K562 (cell line): ENCODE measurements around the gene GPRIN3. TPM values are rescaled to one million over a fixed set of nuclear protein-coding genes. Genes with fewer than 3 reads are reported as not detected.

ENCODE experiments used
- ATAC-seq: fragments of 200-7000 bp; cut with Tn5 transposase; 3 replicates; pipeline ENCODE4 v1.9.1; 2020; ENCODE audit warnings: moderate library complexity
- BruUV-seq: library from RNA; stranded (reverse); fragments of 400-500 nt; replicated peaks from 2 replicates; lab custom pipeline; 2021; lab: Mats Ljungman, UMichigan
- CTCF ChIA-PET: fragments of 300-600 bp; formaldehyde crosslinking; extraction: SDS; loops from one replicate; lab custom pipeline; 2021; ENCODE audit warnings: low intra/inter-chr PET ratio; lab: Yijun Ruan, JAX
- POLR2A ChIA-PET: fragments of 300-600, 350-650 bp; sonication (Branson Sonifier 250); formaldehyde crosslinking; extraction: SDS; loops from one replicate; lab custom pipeline; 2021; ENCODE audit warnings: antibody characterized with exemption, inconsistent platforms; lab: Yijun Ruan, JAX
- DNase-seq, 4 experiments: peaks; one replicate each; pipeline versions ENCODE4 v3.0.0 to v3.0.0-alpha.2; 2011 to 2018; ENCODE audit warnings: low spot score in 3 of 4, mixed read lengths in 3 of 4; ENCODE audit errors: extremely low read depth in 1 of 4
- FAIRE-seq: peaks from 2 replicates; lab custom pipeline; 2011; peaks lifted over from hg19 to GRCh38; lab: Jason Lieb, UNC
- H2AFZ ChIP-seq: 2 replicates; pipeline ENCODE4 v1.6.0; 2011; ENCODE audit warnings: low read depth, low read length, control low read depth, inconsistent platforms
- H3K27ac ChIP-seq: fragments of 200-600 bp; 3 replicates; pipeline ENCODE4 v1.8.0; 2011; ENCODE audit warnings: low read depth, mild to moderate bottlenecking, control low read depth, inconsistent platforms, low read length, moderate library complexity, mixed read lengths; ENCODE audit errors: extremely low read depth
- H3K27me3 ChIP-seq, 2 experiments: fragments of 300-600 bp in 1 of 2; 2 replicates in 1 of 2; 3 replicates in 1 of 2; pipeline versions ENCODE4 v1.6.0 to v1.8.0; 2011; ENCODE audit warnings: inconsistent platforms in 2 of 2, low read length in 2 of 2, mild to moderate bottlenecking in 1 of 2, mixed read lengths in 1 of 2, moderate library complexity in 1 of 2; ENCODE audit not compliant: control insufficient read depth in 2 of 2, insufficient read depth in 2 of 2
- H3K36me3 ChIP-seq: fragments of 300-600 bp; 3 replicates; pipeline ENCODE4 v1.8.0; 2011; ENCODE audit warnings: mild to moderate bottlenecking, low read length, inconsistent platforms; ENCODE audit not compliant: control insufficient read depth, insufficient read depth
- H3K4me1 ChIP-seq, 2 experiments: fragments of 200-600 bp in 1 of 2; replicated peaks in 1 of 2; 2 replicates in 1 of 2; 3 replicates in 1 of 2; pipeline versions ENCODE4 v1.5.1 to v1.8.0; 2011; ENCODE audit warnings: inconsistent platforms in 2 of 2, low read length in 2 of 2, mild to moderate bottlenecking in 1 of 2, mixed read lengths in 1 of 2, moderate library complexity in 1 of 2; ENCODE audit not compliant: control insufficient read depth in 2 of 2, insufficient read depth in 2 of 2
- H3K4me2 ChIP-seq: 2 replicates; pipeline ENCODE4 v1.6.1; 2011; ENCODE audit warnings: low read length, control low read depth, inconsistent platforms, mixed read lengths; ENCODE audit not compliant: insufficient read depth
- H3K4me3 ChIP-seq: fragments of 200-600 bp; sonication (generic), shearing (Covaris generic); 2 replicates; pipeline ENCODE4 v1.5.1; 2016; ENCODE audit warnings: control low read depth, inconsistent platforms
- H3K79me2 ChIP-seq: fragments of 200-600 bp; 3 replicates; pipeline ENCODE4 v1.8.0; 2011; ENCODE audit warnings: low read length, inconsistent platforms; ENCODE audit not compliant: control insufficient read depth, insufficient read depth
- H3K9ac ChIP-seq, 2 experiments: 2 replicates each; pipeline versions ENCODE4 v1.6.0 to v1.6.1; 2011; ENCODE audit warnings: low read depth in 2 of 2, low read length in 2 of 2, control low read depth in 1 of 2, inconsistent platforms in 1 of 2, mild to moderate bottlenecking in 1 of 2, mixed read lengths in 1 of 2; ENCODE audit not compliant: insufficient read depth in 1 of 2
- H3K9me1 ChIP-seq: one replicate; pipeline ENCODE4 v1.6.0; 2011; ENCODE audit warnings: inconsistent platforms, mild to moderate bottlenecking, low read length, moderate library complexity; ENCODE audit not compliant: control insufficient read depth, insufficient read depth
- H3K9me3 ChIP-seq: replicated peaks from 2 replicates; pipeline ENCODE4 v1.5.1; 2011; ENCODE audit warnings: low read depth, low read length, inconsistent platforms; ENCODE audit not compliant: control insufficient read depth, insufficient read depth
- H4K20me1 ChIP-seq: replicated peaks from 2 replicates; pipeline ENCODE4 v1.6.1; 2011; ENCODE audit warnings: low read length, inconsistent platforms, mixed read lengths; ENCODE audit not compliant: control insufficient read depth, insufficient read depth
- BRCA1 ChIP-seq, 2 experiments: fragments of 450-650 bp in 1 of 2; sonication (generic) in 1 of 2; formaldehyde crosslinking in 1 of 2; IDR thresholded peaks; 2 replicates each; pipeline versions ENCODE4 v1.5.0 to v1.6.1; 2017 to 2020; ENCODE audit warnings: mild to moderate bottlenecking in 1 of 2, missing genetic modification reagents in 1 of 2
- BRD4 ChIP-seq: fragments of 200-600 bp; sonication (generic); IDR thresholded peaks from 2 replicates; pipeline ENCODE4 v1.6.1; 2017; ENCODE audit warnings: inconsistent platforms
- ETV1 ChIP-seq: fragments of 450-650 bp; conservative IDR thresholded peaks from 2 replicates; pipeline ENCODE4 v1.6.1; 2016; ENCODE audit warnings: missing genetic modification characterization, control low read depth, low read depth, missing compliant biosample characterization
- NR0B1 ChIP-seq: fragments of 450-650 bp; IDR thresholded peaks from one replicate; pipeline ENCODE4 v1.6.1; 2018; ENCODE audit warnings: mild to moderate bottlenecking, moderate library complexity; ENCODE audit not compliant: partially characterized antibody
- PCBP2 ChIP-seq: fragments of 200-400 bp; formaldehyde crosslinking; IDR thresholded peaks from 2 replicates; pipeline ENCODE4 v1.6.1; 2018; ENCODE audit warnings: low read length, low read depth, mild to moderate bottlenecking, moderate library complexity; ENCODE audit not compliant: poor library complexity, severe bottlenecking
- RNF219 ChIP-seq: fragments of 250-450 bp; sonication (Bioruptor Pico); IDR thresholded peaks from 2 replicates; pipeline ENCODE4 v1.5.0; 2022; ENCODE audit warnings: mild to moderate bottlenecking
- ZNF511 ChIP-seq: sonication (generic); formaldehyde crosslinking; IDR thresholded peaks from 2 replicates; pipeline ENCODE4 v1.8.0; 2022; ENCODE audit warnings: mild to moderate bottlenecking, missing genetic modification reagents
- ZNF780A ChIP-seq: fragments of 250-450 bp; sonication (Bioruptor Pico); IDR thresholded peaks from 2 replicates; pipeline ENCODE4 v1.5.0; 2021; ENCODE audit warnings: mild to moderate bottlenecking
- ZNF785 ChIP-seq: fragments of 250-450 bp; sonication (Bioruptor Pico); IDR thresholded peaks from 2 replicates; pipeline ENCODE4 v1.4.0; 2020; ENCODE audit warnings: mild to moderate bottlenecking
- WGBS: fragments of 100-300 bp; shearing (Covaris generic); methylation state at CpG from one replicate; pipeline ENCODE4 v1.1.6; 2016; ENCODE audit warnings: low coverage, mixed read lengths; ENCODE audit not compliant: insufficient coverage; ENCODE audit errors: missing lambda C conversion rate; 5-methylcytosine and 5-hydroxymethylcytosine counted together
- in situ Hi-C: fragments of 300-500 bp; cut with MboI; formaldehyde crosslinking; loops from 4 replicates; pipeline ENCODE4 v1.15.0; 2018; ENCODE audit warnings: inconsistent platforms, mixed read lengths
- intact Hi-C: fragments of 100-400 bp; cut with micrococcal nuclease; formaldehyde crosslinking; loops from 2 replicates; pipeline ENCODE4 v1.14.2; 2022
- polyA plus RNA-seq, 8 experiments: library from polyadenylated mRNA; depleted of rRNA in 4 of 8; stranded (reverse) in 5 of 8; unstranded in 3 of 8; fragments of >200 nt; fragmentation: Nextera tagmentation in 2 of 8; fragmentation: Illumina TruSeq in 1 of 8; extraction: Ambion mirVana in 2 of 8; extraction: Trizol in 1 of 8; gene quantifications; 2 replicates each; pipeline versions ENCODE4 v1.2.1 to v1.2.3, GENCODE V29; 2011 to 2014; ENCODE audit warnings: inconsistent platforms in 1 of 8, missing spikeins in 1 of 8
- total RNA-seq, 7 experiments: library from RNA; depleted of rRNA in 6 of 7; stranded (reverse); fragments of >200 nt in 6 of 7; fragmentation: Illumina TruSeq in 2 of 7; extraction: Trizol in 2 of 7; gene quantifications; 2 replicates each; pipeline versions ENCODE4 v1.2.1 to v1.2.3, GENCODE V29; 2011 to 2021; ENCODE audit warnings: low replicate concordance in 1 of 7
- TF ChIP-seq, protein P1 (sequence below): sonication (generic); formaldehyde crosslinking; IDR thresholded peaks from 2 replicates; pipeline ENCODE4 v1.8.0; 2023; ENCODE audit warnings: mild to moderate bottlenecking, missing genetic modification reagents
- TF ChIP-seq, protein P2 (sequence below): sonication (generic); formaldehyde crosslinking; IDR thresholded peaks from 2 replicates; pipeline ENCODE4 v1.4.0; 2020; ENCODE audit warnings: mild to moderate bottlenecking, missing genetic modification reagents

GPRIN3 gene
- total and polyA plus RNA-seq, 9 of the 15 experiments (the other 6 are each of a cell fraction or from before 2014, with no cell fraction given), result 0.02 TPM; not detected in 8

DNA sequence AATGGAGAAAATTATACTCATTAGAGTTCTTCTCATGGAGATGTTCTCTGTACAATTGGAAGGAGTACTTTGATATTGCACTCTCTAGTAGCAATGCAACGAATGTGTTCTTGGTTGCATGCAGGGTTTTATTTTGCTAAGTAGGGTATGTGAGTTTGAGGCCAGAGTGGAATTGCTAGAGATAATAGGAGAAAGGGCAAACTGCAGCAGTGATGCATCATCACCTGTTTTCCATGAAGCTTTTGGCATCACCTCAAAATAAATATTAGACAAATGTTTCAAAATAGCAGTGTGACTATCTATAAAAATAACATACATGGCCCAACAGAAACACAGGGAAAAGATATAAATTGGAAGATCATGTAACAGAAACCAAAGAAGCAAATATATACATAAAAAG lies 103.0 kb downstream of the GPRIN3 start (continued):
- TF ChIP-seq BRD4, result no peak

- Histone ChIP-seq H3K4me1 (no peaks in the 10 kb centered on the region), H4K20me1 (no peaks in the 10 kb centered on the region)
- no TSS peak for BruUV-seq
- TF ChIP-seq ZNF780A (CRISPR knock-in tag), result no peak
- TF ChIP-seq, protein P1, sequence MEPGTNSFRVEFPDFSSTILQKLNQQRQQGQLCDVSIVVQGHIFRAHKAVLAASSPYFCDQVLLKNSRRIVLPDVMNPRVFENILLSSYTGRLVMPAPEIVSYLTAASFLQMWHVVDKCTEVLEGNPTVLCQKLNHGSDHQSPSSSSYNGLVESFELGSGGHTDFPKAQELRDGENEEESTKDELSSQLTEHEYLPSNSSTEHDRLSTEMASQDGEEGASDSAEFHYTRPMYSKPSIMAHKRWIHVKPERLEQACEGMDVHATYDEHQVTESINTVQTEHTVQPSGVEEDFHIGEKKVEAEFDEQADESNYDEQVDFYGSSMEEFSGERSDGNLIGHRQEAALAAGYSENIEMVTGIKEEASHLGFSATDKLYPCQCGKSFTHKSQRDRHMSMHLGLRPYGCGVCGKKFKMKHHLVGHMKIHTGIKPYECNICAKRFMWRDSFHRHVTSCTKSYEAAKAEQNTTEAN (CRISPR knock-in tag), result no peak
- TF ChIP-seq, protein P2, sequence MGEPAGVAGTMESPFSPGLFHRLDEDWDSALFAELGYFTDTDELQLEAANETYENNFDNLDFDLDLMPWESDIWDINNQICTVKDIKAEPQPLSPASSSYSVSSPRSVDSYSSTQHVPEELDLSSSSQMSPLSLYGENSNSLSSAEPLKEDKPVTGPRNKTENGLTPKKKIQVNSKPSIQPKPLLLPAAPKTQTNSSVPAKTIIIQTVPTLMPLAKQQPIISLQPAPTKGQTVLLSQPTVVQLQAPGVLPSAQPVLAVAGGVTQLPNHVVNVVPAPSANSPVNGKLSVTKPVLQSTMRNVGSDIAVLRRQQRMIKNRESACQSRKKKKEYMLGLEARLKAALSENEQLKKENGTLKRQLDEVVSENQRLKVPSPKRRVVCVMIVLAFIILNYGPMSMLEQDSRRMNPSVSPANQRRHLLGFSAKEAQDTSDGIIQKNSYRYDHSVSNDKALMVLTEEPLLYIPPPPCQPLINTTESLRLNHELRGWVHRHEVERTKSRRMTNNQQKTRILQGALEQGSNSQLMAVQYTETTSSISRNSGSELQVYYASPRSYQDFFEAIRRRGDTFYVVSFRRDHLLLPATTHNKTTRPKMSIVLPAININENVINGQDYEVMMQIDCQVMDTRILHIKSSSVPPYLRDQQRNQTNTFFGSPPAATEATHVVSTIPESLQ (CRISPR knock-in tag), result no peak
- no peak for TF ChIP-seq PCBP2
- no peak for TF ChIP-seq RNF219 (CRISPR knock-in tag)
- no peak for TF ChIP-seq ZNF511 (CRISPR knock-in tag)
- TF ChIP-seq ETV1 (tag), result no peak
- no peak for TF ChIP-seq BRCA1 (IDR thresholded peaks at IDR 0.05)
- TF ChIP-seq BRCA1 (CRISPR knock-in tag; IDR thresholded peaks at IDR 0.05), result no peak
- TF ChIP-seq NR0B1, result no peak
- no peak for TF ChIP-seq ZNF785 (CRISPR knock-in tag)
- TF ChIP-seq, all 486 proteins: peak for 0
- WGBS, result 2% methylated on average over 3 of the region's 3 CpGs
- no peak for ATAC-seq
- in situ Hi-C loops (no loop called here), intact Hi-C loops (no loop called here)
- H3K79me2 ChIP-seq, result no peaks in the 10 kb centered on the region
- FAIRE-seq, result no peak
- H3K4me3 ChIP-seq, result no peak overlapping the region
- POLR2A ChIA-PET, result no interaction called here
- H3K9me1 ChIP-seq, result no peaks in the 10 kb centered on the region
- H3K4me2 ChIP-seq, result no peak overlapping the region
- no peak overlapping the region for H3K9ac ChIP-seq
- H2AFZ ChIP-seq, result no peak overlapping the region
- H3K27ac ChIP-seq, result no peak overlapping the region
- DNase-seq, result no peak
- CTCF ChIA-PET, result no interaction called here
- no peaks in the 10 kb centered on the region for H3K36me3 ChIP-seq
- H3K27me3 ChIP-seq, result no peaks in the 10 kb centered on the region
- H3K9me3 ChIP-seq, result no peaks in the 10 kb centered on the region
These were observed 103.7 kb downstream of the GPRIN3 start for GRCh38 chr4:89203902-89204301.
